Dermis microvascular lymphatic vessel endothelial cell (primary cell): ENCODE data around the gene ARHGAP22. TPM values are rescaled to one million over a fixed set of nuclear protein-coding genes. Genes with fewer than 3 reads are reported as not detected.
A peak's percentile ranks its signal among the peaks of the same experiment; 100 is the strongest.
"Not testable (repeated sequence)": the region's sequence is repeated elsewhere in the genome, so short reads cannot be mapped to it uniquely, and the experiment has no call there.

Experiments used
- DNase-seq, 2 donors: peaks; one replicate each; pipeline versions ENCODE4 v3.0.0 to v3.0.0-alpha.2; 2010; ENCODE audit warnings: low read depth in 2 of 2
- total RNA-seq: library from RNA; depleted of rRNA; stranded (reverse); fragments of >200 nt; gene quantifications from 2 replicates; pipeline ENCODE4 v1.2.1, GENCODE V29; 2014

The ARHGAP22 gene
- total RNA-seq, 1 donor from 2014 or later, result 5.3 TPM

DNA sequence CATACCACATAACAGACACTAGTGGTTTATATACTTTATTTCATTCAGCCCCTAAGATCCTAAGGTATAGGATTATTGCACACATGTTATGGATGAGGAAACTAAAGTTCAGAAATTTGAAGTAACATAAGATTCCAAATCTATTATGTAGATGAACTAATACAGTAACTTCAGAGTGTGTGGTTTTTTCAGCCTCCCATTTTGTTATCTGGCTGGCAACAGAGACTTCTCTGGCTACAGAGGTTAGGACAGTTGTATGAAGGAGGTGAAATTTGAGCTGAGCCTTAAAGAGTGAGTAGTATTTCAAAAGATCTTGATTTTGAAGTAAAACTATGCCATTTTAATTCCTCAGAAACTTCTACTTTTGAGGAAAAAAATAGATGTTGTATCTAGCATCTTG, 173.0 kb downstream of the ARHGAP22 start:
- no peak for DNase-seq

DNA sequence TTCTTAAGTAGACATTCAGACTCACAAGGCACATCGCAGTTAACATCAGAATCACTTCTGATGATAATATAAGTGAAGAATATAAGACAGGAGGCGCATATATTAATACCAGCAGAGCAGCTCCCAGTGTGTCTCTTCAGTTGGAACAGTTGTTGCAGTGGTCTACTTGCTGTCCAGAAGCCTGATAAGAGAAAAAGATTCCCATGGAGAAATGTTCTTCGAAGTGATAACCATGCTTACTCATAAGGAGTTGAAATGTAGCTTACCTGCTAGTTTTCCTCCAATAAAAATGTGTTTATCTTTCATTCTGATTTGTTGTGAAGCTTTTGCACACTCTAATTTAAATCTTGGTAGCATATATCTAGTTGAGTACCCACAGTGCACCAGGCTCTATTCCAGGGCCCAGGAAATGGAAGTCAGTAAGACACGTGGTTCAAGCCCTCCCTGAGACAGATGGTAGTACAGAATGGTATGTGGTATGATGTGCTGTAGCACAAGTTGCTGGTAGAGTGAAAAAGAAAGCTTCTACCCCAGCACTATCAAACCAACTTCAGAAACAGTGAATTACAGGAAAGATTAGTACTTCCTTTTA, 174.4 kb downstream of the ARHGAP22 start:
- DNase-seq, result no peak

DNA sequence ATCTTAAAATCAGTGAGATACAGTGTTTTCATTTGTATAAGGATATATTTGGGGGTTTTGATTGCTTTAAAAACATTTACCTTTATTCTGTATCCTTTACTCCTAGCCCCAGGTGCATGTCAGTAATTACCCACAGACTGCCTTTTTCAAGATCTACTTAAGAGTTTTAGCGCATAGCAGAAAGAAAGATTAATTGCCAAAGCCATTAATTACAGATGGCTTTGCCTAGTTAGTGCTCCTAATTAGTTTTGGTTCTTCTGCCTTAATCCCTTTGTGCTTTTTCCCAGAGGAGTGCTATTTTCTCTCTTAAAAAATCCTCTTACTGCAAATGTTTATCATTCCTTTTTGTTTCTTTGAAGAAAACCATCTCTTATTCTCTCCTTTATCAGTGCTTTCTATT, 175.6 kb downstream of the ARHGAP22 start:
- no peak for DNase-seq

DNA sequence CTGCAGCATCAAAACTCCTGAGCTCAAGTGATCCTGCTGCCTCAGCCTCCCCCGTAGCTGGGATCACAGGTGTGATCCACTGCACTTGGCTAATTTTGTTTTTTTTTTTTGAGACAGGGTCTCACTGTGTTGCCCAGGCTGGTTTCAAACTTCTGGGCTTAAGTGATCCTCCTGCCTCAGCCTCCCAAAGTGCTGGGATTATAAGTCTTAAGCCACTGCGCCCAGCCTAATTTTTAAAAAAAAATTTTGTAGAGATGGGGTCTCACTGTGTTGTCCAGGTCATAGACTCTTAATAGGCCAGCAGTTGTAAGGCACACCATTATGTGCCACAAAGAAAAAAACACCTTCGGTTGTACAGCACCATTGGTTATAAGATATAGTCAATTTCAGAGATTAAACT, 176.0 kb downstream of the ARHGAP22 start:
- no peak for DNase-seq

DNA sequence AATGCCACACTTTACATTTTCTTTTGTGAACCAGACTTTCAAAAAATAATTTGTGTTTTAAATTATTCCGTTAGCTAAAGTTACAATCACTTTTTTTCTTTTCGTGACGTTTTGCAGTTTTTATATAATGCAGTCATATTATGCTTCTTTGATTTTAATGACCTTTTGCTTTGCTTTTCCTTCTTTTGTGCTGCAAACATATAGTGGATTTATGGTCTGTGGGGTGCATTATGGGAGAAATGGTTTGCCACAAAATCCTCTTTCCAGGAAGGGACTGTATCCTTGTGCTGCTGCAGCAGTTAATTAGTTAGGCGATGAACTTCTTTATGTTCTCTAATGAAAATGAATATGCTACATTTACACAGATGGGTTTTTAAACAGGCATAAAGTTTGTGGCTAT, 181.0 kb downstream of the ARHGAP22 start:
- no peak for DNase-seq

DNA sequence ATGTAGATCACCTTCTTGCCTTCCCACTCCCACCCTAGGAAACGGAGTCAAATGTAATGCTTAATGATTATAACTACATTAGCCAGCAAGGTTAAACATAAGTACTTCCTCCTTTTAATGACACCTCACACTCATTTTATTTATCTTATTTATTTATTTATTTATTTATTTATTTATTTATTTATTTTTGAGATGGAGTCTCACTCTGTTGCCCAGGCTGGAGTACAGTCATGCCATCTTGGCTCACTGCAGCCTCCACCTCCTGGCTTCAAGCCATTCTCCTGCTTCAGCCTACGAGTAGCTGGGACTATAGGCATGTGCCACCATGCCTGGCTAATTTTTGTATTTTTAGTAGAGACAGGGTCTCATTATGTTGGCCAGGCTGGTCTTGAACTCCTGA, 183.0 kb downstream of the ARHGAP22 start:
- not testable (repeated sequence) for DNase-seq

DNA sequence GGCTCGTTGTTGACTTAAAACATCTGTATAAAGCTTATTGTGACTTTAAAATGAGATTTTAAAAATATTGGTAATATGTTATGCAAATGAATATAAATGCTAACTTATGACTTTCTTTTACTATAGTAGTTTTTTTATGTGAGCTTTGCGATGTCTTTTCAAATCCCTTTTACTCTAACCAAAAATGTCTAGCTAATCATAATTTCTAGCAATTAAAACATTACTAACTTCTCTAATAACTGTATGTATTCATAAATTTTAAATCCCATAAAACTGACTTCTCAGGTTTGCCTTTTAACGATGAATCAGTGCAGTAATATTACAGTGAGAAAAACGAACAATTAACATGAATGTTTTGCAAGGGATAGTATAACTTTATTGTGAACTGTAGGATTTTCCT, 185.2 kb downstream of the ARHGAP22 start:
- DNase-seq, result no peak

DNA sequence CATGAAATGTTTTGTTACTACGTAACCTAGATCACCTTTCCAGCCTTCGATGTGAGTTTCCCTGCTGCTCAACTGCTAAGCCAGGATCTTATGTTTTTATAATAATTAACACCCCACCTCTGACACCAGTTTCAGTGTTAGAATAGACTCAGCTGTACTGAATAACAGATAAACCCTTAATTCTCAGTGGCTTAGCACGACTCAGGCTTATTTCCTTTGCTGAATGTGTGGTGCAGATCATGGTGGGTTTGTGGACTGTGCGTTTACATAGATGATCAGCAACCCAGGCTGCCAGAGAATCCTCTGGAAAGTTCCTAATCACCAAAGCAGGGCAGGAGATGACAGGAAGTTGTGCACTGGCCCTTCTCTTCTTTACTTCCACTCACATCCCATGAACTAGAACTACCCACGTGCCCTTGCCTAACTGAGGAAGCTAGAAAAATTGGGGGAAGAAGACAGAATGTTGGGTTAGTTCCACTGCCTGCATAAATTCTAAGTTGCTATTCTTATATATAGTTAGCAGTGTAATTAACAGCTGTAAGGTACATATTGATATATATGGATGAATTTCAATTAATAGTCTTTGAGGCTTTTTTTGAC, 186.6 kb downstream of the ARHGAP22 start:
- DNase-seq, result no peak

DNA sequence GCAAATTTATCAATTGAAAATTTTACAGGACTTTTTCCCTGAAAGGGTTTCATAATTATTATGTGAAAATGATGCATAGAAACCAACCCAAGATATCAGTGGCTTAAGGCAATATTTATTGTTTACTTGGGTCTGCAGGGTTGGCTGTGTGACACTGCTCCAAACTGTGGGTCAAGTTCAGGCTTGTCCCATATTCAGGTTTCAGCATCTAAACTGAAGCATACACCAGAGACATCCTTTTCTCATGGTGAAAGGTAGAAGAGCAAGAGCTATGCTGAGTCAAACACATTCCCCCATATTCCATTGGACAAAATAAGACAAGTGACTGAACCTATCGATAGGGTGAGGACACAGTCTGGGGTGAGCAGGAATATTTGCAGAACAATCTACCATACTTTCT, 187.5 kb downstream of the ARHGAP22 start:
- no peak for DNase-seq

DNA sequence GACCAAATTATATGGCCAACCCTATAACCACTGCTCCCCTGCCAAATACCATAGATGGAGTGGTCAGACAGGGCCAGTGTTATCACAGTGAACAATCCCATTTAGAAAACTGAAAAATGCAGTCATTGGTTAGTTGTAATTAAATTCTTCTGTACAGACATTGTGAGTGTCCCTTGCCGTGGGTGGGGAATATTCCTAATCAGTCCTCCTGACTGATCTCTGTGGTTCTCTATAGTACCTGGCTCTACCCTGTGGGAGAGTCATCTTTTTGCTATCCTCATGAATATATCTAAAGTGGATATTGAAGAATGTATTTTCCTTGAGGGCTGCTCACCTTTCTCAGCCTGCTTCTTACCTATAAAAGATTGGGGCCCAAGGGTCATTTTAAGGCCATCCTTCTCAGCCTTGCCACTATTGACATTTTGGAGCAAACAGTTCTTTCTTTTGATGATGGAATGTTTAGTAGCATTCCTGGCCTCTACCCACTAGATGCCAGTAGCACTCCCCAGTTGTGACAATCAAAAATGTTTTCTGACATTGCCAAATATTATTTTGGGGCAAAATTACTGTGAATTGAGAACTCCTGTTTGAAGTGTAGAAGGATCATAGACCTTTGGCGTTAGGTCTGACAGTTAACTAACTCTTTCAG, 188.2 kb downstream of the ARHGAP22 start:
- no peak for DNase-seq

DNA sequence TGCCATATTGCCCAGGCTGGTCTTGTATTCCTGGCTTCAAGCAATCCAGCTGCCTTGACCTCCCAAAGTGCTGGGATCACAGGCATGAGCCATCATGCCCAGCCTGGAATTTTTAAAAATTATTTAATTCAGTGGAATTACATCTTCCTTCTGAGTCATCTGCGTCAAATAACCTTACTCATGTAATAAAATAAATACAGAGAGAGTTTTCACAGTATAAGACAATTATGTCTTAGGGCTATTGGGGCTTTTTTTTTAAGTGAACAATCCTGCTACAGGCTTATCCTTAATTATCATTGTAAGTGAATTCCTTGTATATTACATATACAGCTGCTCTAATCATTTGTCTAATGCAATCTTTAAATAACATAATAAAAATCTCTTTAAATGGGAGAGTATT, 190.1 kb downstream of the ARHGAP22 start:
- no peak for DNase-seq

DNA sequence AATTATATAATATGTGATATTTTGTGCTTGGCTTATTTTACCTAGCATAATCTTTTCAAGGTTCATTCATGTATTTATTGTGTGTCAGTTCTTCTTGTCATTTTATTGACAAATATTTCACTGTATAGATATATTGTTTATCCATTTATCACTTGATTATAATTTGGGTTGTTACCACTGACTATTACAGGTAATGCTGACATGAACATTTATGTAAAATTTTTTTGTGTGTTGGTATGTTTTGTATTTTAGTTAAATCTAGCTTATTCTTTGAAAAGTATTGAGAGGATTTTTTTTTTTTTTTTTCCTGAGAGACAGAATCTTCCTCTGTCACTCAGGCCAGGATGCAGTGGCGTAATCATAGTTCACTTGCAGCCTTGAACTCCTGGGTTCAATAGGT, 190.7 kb downstream of the ARHGAP22 start:
- DNase-seq, result no peak

DNA sequence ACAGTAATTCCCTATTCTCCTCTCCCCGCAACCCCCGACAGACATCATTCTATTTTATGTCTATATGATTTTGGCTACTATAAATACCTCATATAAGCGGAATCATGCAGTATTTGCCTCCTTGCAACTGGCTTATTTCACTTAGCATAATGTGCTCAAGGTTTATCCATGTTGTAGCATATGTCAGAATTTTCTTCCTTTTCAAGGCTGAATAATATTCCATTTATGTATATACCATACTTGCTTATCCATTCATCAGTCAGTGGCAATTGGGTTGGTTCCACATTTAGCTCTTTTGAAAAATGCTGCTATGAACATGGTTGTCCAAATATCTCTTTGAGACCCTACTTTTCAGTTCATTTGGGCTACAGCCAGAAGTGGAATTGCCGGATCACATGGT, 191.9 kb downstream of the ARHGAP22 start:
- DNase-seq, result no peak

DNA sequence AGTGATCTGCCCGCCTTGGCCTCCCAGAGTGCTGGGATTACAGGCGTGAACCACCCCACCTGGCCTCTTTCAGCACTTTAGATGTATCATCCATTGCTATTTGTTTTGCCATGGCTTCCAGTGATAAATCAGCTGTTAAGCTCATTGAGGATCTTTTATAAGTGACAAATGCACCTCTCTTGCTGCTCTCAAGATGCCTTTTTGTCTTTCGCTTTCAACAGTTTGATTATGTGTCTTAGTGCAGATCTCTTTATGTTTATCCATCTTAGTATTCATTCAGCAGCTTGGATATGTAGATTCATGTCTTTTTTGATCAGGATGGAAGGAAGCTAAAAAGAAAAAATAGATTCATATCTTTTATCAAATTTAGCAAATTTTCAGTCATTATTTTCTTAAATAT, 192.8 kb downstream of the ARHGAP22 start:
- DNase-seq, result no peak

DNA sequence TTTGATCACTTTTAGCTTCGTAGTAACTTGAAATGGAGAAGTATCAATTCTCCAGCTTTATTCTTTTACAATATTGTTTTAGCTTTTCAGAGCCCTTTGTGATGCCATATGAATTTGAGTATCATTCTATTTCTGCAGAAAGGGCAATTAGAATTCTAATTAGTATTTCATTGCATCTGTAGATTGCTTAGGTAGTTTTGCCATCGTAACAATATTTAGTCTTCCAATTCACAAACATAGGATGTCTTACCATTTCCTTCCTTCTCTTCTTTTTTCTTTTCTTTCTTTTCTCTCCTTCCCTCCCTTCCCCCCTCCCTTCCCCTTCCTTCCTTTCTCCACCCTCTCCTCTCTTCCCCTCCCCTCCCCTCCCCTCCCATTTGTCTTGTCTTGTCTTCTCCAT, 193.4 kb downstream of the ARHGAP22 start:
- DNase-seq, result no peak

DNA sequence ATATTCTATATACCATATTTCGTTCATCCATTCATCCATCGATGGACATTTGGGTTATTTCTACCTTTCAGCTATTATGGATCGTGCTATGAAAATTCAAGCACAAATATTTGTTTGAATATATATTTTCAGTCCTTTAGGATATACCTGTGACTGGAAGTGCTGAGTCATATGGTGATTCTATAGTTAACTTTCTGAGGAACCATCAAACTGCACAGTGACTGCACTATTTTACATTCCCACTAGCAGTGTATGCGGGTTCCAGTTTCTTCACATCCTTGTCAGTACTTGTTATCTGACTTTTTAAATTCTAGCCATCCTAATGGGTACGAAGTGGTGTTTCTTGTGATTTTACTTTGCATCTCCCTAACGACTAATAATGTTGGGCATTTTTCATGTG, 194.4 kb downstream of the ARHGAP22 start:
- no peak for DNase-seq

DNA sequence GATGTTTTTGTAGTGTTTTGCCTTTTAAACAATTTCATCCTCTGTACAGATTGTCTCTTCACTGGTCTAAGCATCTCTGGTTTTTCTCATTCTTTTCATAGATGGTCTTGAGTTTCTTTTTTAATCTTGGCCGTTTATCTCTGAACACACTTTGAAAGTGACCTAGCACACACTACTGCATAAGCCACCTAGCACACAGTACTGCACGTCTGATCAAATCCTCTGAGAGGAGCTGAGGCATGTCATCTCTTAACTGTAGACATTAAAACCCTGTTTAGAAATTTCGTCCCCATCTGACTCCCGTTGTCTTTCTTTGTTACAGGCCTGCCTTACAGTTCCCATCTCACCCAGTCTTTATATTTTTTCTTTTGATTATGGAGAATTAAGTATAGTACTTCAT, 198.2 kb downstream of the ARHGAP22 start:
- DNase-seq, result no peak

DNA sequence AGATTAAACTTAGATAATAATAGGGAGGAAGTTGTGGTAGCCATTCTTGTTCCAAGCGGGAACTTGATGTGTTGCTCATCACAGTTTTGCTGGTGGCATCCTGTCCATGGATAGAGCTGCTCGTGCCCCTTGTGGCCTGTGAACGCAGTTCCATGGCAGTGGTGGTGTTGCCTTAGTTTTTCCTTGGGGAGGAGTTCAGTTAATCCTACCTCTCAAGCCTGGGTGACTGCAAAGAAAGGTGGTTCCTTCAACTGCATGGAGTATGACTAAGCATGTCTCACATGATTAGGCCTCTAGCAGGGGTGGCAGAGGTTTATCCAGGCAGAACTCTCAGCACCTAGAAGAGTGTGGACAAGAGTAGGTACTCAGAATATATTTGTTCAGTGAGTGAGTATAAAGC, 198.7 kb downstream of the ARHGAP22 start:
- DNase-seq, result peak in 1 of 2 donors; percentile 22

DNA sequence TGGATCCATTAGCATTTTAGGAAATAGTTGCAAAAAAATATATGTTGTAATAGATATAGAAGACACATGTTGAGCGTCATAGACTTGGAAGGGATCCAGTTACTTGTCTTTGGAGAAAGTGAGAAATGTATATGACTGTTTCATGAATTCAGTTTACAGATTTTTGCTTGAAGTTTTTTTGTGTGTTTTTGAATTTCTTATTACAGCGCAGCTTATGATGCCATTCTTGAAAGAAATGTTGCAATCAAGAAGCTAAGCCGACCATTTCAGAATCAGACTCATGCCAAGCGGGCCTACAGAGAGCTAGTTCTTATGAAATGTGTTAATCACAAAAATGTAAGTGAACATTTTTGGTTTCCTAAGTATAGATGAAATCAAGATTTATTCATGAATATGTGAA, 200.2 kb downstream of the ARHGAP22 start:
- no peak for DNase-seq

DNA sequence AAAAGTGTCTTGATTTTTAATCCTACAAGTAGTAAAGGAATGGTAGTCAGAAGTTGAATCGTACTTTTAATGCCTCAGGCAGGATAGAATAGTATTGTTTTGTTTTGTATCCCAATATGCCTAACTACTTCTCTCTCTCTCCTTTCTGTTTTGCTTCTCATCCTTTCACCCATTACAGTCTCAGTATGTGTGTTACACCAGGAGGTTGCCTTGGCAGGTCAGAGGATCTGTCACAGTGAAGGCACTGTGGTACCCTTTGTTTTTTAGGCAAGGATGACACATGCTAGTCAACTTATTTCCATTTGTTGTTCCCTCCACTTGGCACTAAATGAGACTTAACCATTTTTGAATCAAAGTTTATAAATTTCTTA, 204.0 kb downstream of the ARHGAP22 start:
- no peak for DNase-seq

DNA sequence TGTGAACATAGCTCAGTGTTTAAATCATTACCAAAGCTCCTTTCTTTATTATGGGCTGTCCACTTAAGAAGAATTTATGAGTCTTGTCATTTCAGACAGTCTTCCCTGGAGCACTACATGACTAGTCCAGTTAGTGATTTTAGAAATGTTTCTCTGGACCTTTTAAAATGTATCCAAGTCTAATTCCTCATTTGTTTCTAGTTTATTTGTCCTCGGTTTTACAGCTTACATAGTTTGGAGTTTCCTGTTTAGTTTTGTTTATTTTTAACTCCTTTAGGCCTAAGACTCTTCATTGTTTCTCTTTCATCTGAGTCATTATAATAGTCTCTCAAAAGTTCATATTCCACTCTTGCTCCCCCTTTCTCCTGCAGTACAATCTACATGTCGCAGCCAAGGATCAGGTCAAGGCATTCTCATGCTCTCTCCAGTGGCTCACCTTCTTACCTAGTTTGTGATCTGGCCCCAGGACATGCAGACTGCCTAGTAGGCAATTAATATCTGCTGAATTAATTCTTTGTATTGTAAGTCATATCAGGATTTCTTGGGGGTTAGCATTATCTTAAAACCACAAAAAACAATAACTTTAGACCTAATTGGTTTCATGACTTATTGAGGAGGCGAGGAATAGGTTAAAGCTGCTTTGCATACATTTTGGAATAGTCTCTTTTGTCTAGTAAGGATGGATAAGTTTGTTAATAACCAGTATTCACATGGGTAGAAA, 204.6 kb downstream of the ARHGAP22 start:
- DNase-seq, result peak in 1 of 2 donors; percentile 32

DNA sequence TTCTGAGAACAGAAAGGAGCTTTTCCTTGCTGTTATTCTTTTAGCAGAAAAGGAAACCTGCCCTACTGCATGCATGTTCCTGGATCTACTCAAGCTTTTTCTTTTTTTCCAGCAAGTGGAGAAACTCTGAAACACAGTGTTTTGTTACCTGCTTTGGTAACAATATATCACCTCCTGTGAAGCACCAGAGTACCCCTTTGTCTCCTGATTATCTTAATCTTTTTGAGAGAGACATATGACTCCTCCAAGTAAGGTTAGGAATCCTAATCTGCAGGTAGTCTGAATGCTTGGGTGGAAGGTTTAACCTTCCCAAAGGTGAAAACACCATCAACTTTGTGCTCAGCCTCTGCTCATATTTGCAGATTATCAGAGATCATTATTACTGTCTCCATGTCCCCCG, 205.3 kb downstream of the ARHGAP22 start:
- no peak for DNase-seq

DNA sequence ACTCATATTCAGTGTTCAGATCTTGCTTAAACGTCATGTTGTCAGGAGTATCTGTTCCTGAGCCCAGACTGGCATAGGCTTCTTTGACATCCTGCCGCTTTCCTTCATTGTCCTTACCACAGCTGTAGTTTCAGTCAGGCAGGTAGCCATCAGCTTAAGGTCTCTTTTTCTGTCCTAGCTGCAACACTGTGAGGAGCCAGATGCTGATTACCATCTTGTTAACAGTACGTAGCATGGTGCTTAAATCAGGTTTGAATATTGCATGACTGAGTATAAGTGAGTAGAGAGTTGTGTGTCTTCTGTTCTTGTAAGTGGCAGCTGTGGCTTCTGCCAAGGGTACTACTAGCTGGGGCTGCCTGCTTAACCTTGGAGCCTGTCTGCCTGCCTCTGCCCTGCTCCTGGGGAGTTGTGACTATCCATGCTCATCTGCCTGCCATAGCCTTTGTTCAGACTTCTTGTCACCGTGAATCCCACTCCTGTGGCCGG, 205.8 kb downstream of the ARHGAP22 start:
- DNase-seq, result no peak
